ENCODE data around the gene RCC1.

GRCh38 chr1:28571911-28572310, 66.1 kb downstream of the RCC1 start:
- TF ChIP-seq POLR2A (IDR thresholded peaks at IDR 0.05) (no peak), POLR2AphosphoS5 (IDR thresholded peaks at IDR 0.05) (no peak), EP300 (IDR thresholded peaks at IDR 0.05) (no peak)
- TF ChIP-seq, protein P1, sequence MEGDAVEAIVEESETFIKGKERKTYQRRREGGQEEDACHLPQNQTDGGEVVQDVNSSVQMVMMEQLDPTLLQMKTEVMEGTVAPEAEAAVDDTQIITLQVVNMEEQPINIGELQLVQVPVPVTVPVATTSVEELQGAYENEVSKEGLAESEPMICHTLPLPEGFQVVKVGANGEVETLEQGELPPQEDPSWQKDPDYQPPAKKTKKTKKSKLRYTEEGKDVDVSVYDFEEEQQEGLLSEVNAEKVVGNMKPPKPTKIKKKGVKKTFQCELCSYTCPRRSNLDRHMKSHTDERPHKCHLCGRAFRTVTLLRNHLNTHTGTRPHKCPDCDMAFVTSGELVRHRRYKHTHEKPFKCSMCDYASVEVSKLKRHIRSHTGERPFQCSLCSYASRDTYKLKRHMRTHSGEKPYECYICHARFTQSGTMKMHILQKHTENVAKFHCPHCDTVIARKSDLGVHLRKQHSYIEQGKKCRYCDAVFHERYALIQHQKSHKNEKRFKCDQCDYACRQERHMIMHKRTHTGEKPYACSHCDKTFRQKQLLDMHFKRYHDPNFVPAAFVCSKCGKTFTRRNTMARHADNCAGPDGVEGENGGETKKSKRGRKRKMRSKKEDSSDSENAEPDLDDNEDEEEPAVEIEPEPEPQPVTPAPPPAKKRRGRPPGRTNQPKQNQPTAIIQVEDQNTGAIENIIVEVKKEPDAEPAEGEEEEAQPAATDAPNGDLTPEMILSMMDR (IDR thresholded peaks at IDR 0.05): no peak
